Stomach (tissue), 9 donors: ENCODE measurements around the gene MATN4. TPM values are rescaled to one million over a fixed set of nuclear protein-coding genes. Genes with fewer than 3 reads are reported as not detected.

Experiments
- DNase-seq, 2 donors: peaks; one replicate each; pipeline versions ENCODE4 v3.0.0 to v3.0.0-alpha.2; 2013 to 2019
- H3K27ac ChIP-seq, 5 donors: fragments of 200-600 bp in 4 of 5; sonication (generic) in 4 of 5; one replicate each; pipeline ENCODE4 v1.5.1; 2013 to 2019; ENCODE audit warnings: mild to moderate bottlenecking in 1 of 5, moderate library complexity in 1 of 5
- H3K27me3 ChIP-seq, 3 donors: fragments of 200-600 bp; sonication (generic); one replicate each; pipeline ENCODE4 v1.5.1; 2017 to 2019; ENCODE audit warnings: mixed run types in 1 of 3
- H3K36me3 ChIP-seq, 4 donors: fragments of 200-600 bp; sonication (generic); 1 replicate in 3 of 4; 2 replicates in 1 of 4; pipeline ENCODE4 v1.5.1; 2016 to 2019
- H3K4me1 ChIP-seq, 4 donors: fragments of 200-600 bp; sonication (generic); one replicate each; pipeline ENCODE4 v1.5.1; 2016 to 2019
- H3K4me3 ChIP-seq, 4 donors: fragments of 200-600 bp; sonication (generic) in 3 of 4; one replicate each; pipeline ENCODE4 v1.5.1; 2016 to 2019; ENCODE audit warnings: mild to moderate bottlenecking in 1 of 4
- H3K9me3 ChIP-seq, 4 donors: fragments of 200-600 bp; sonication (generic); one replicate each; pipeline ENCODE4 v1.5.1; 2016 to 2019
- CTCF ChIP-seq, 7 experiments: fragments of 450-650 bp in 4 of 7; fragments of 200-600 bp in 3 of 7; sonication (generic) in 3 of 7; IDR thresholded peaks; one replicate each; pipeline ENCODE4 v1.5.1; 2016 to 2019; ENCODE audit warnings: antibody characterized with exemption in 7 of 7, control low read depth in 2 of 7, mild to moderate bottlenecking in 1 of 7
- EP300 ChIP-seq: sonication (generic); formaldehyde crosslinking; IDR thresholded peaks from one replicate; pipeline ENCODE4 v1.6.1; 2017; ENCODE audit warnings: antibody characterized with exemption
- POLR2A ChIP-seq, 4 donors: fragments of 450-650 bp; IDR thresholded peaks; one replicate each; pipeline ENCODE4 v1.6.1; 2016; ENCODE audit warnings: antibody characterized with exemption in 4 of 4, control low read depth in 2 of 4, mild to moderate bottlenecking in 1 of 4, moderate library complexity in 1 of 4
- POLR2AphosphoS5 ChIP-seq, 3 donors: sonication (generic); formaldehyde crosslinking; IDR thresholded peaks; one replicate each; pipeline ENCODE4 v1.6.1; 2016; ENCODE audit warnings: antibody characterized with exemption in 3 of 3
- WGBS, 5 donors: extraction: QIAGEN DNeasy Blood & Tissue Kit in 3 of 5; methylation state at CpG; one replicate each; pipeline versions ENCODE4 v1.1.5 to v1.1.7; 2013 to 2018; 5-methylcytosine and 5-hydroxymethylcytosine counted together
- intact Hi-C: fragments of 100-400 bp; cut with DNase I; formaldehyde crosslinking; loops from one replicate; pipeline ENCODE4 v1.15.1; 2023; ENCODE audit warnings: low total_unique reads
- polyA plus RNA-seq, 3 donors: library from polyadenylated mRNA; stranded (reverse); fragments of 200-250 nt; gene quantifications; one replicate each; pipeline ENCODE4 v1.2.3, GENCODE V29; 2013
- total RNA-seq, 5 donors: library from RNA; depleted of rRNA; stranded (reverse); fragments of >200 nt; gene quantifications; one replicate each; pipeline versions ENCODE4 v1.1.0 to v1.2.3, GENCODE V29; 2014 to 2016
- donor health status: healthy with polysubstance abuse.
- donor health status: Bipolar disorder and iron deficiency.
- donor health status: healthy.

The MATN4 gene
- total and polyA plus RNA-seq, 8 donors: 0.25 to 0.37 (median 0.30) TPM; not detected in 5

DNA sequence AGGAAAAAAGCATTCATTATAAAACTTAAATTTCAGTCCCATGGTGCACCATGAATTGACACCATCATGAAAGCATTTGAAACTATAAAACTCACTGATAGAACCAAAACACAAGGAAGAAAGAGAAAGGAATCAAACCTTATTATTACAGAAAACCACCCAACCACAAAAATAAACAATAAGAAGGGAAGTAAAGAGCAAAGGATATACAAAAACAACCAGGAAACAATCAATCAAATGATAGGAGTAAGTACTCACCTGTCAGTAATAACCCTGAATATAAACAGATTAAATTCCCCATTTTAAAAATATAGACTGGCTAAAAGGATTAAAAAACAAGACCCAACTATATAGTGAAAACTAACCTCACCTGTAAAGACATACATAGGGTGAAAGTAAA is 59.5 kb downstream of the MATN4 start:
- no peak overlapping the region for H3K4me3 ChIP-seq
- H3K36me3 ChIP-seq: no peaks in the 10 kb centered on the region
- intact Hi-C loops: no loop called here
- no peak for DNase-seq
- TF ChIP-seq CTCF (IDR thresholded peaks at IDR 0.05) (no peak), POLR2A (IDR thresholded peaks at IDR 0.05) (no peak), EP300 (no peak), POLR2AphosphoS5 (IDR thresholded peaks at IDR 0.05) (no peak)
- H3K27ac ChIP-seq: no peak overlapping the region
- peaks cover 0 to 11% (median 4%) of the 10 kb centered on the region in 4 donors for H3K4me1 ChIP-seq
- no peaks in the 10 kb centered on the region for H3K9me3 ChIP-seq
- H3K27me3 ChIP-seq: peaks cover 0 to 24% (median 0%) of the 10 kb centered on the region in 3 donors

- Histone ChIP-seq H3K27me3 (peaks cover 0 to 24% (median 0%) of the 10 kb centered on the region in 3 donors), H3K27ac (no peak overlapping the region), H3K9me3 (no peaks in the 10 kb centered on the region), H3K36me3 (no peaks in the 10 kb centered on the region), H3K4me3 (no peak overlapping the region), H3K4me1 (peaks cover 0 to 5% (median under 1%) of the 10 kb centered on the region in 4 donors)
- intact Hi-C loops: no loop called here
- DNase-seq: no peak
- TF ChIP-seq POLR2A (IDR thresholded peaks at IDR 0.05): no peak
- TF ChIP-seq CTCF (IDR thresholded peaks at IDR 0.05): no peak
- no peak for TF ChIP-seq POLR2AphosphoS5 (IDR thresholded peaks at IDR 0.05)
- no peak for TF ChIP-seq EP300
- 26 to 71% (median 56%) methylated on average over 1 of the region's 1 CpG for WGBS, 5 donors
These were observed 60.2 kb downstream of the MATN4 start for GRCh38 chr20:45247865-45248264.

- H3K36me3 ChIP-seq: no peaks in the 10 kb centered on the region
- H3K4me3 ChIP-seq: no peak overlapping the region
- H3K9me3 ChIP-seq: no peaks in the 10 kb centered on the region
- no peak overlapping the region for H3K27ac ChIP-seq
- peaks cover 0 to 6% (median 0%) of the 10 kb centered on the region in 4 donors for H3K4me1 ChIP-seq
- intact Hi-C loops: no loop called here
- no peak for DNase-seq
- WGBS, 5 donors: 36 to 53% (median 47%) methylated on average over 6 of the region's 6 CpGs
- TF ChIP-seq POLR2AphosphoS5 (IDR thresholded peaks at IDR 0.05): no peak
- no peak for TF ChIP-seq CTCF (IDR thresholded peaks at IDR 0.05)
- TF ChIP-seq POLR2A (IDR thresholded peaks at IDR 0.05): no peak
- TF ChIP-seq EP300: no peak
- peaks cover 0 to 32% (median 0%) of the 10 kb centered on the region in 3 donors for H3K27me3 ChIP-seq
These were observed 62.0 kb downstream of the MATN4 start for GRCh38 chr20:45246109-45246508.

Other genes starting within 250 kb of the MATN4 start
- gene KCNS1, start 207.2 kb downstream of the MATN4 start, total RNA-seq: not detected
- gene KCNS1, start 207.2 kb downstream of the MATN4 start, polyA plus RNA-seq: under 1 TPM in 1 of 3 donors, not detected in 2; 0.30 TPM
- not detected for gene WFDC5, start 193.1 kb downstream of the MATN4 start, total RNA-seq
- 1 to 10 TPM in 1 of 3 donors, not detected in 2; 3.7 TPM for gene WFDC5, start 193.1 kb downstream of the MATN4 start, polyA plus RNA-seq
- not detected for gene WFDC12, start 183.8 kb downstream of the MATN4 start, total RNA-seq
- gene WFDC12, start 183.8 kb downstream of the MATN4 start, polyA plus RNA-seq: under 1 TPM in 1 of 3 donors, not detected in 2; 0.15 TPM
- 10 to 100 TPM in 1 of 5 donors, 1 to 10 TPM in 2, not detected in 2; 1.6 to 90.4 (median 2.3) TPM for gene PI3, start 133.4 kb downstream of the MATN4 start, total RNA-seq
- 100 to 1,000 TPM in 1 of 3 donors, 10 to 100 TPM in 1, 1 to 10 TPM in 1; 4.0 to 172 (median 38.3) TPM for gene PI3, start 133.4 kb downstream of the MATN4 start, polyA plus RNA-seq
- gene SEMG1, start 101.3 kb downstream of the MATN4 start, total RNA-seq: not detected
- gene SEMG1, start 101.3 kb downstream of the MATN4 start, polyA plus RNA-seq: not detected
- not detected for gene SEMG2, start 86.9 kb downstream of the MATN4 start, total RNA-seq
- not detected for gene SEMG2, start 86.9 kb downstream of the MATN4 start, polyA plus RNA-seq
- gene SLPI, start 53.7 kb downstream of the MATN4 start, total RNA-seq: 100 to 1,000 TPM in 3 of 5 donors, 10 to 100 TPM in 1, 1 to 10 TPM in 1; 9.7 to 276 (median 127) TPM
- 100 to 1,000 TPM in 2 of 3 donors, 10 to 100 TPM in 1; 42.8 to 420 (median 150) TPM for gene SLPI, start 53.7 kb downstream of the MATN4 start, polyA plus RNA-seq
- gene RBPJL, start 1.5 kb downstream of the MATN4 start, total RNA-seq: 1 to 10 TPM in 1 of 5 donors, not detected in 4; 2.2 TPM
- 10 to 100 TPM in 1 of 3 donors, 1 to 10 TPM in 2; 2.7 to 10.4 (median 4.1) TPM for gene RBPJL, start 1.5 kb downstream of the MATN4 start, polyA plus RNA-seq
- 100 to 1,000 TPM in 2 of 5 donors, 10 to 100 TPM in 3; 27.4 to 343 (median 81.4) TPM for gene SDC4, start 40.1 kb upstream of the MATN4 start, total RNA-seq
- gene SDC4, start 40.1 kb upstream of the MATN4 start, polyA plus RNA-seq: 10 to 100 TPM; 29.6 to 97.3 (median 78.8) TPM
- 100 to 1,000 TPM in 1 of 5 donors, 10 to 100 TPM in 4; 16.0 to 119 (median 25.1) TPM for gene SYS1, start 54.9 kb upstream of the MATN4 start, total RNA-seq
- 10 to 100 TPM; 11.2 to 19.7 (median 18.8) TPM for gene SYS1, start 54.9 kb upstream of the MATN4 start, polyA plus RNA-seq
- gene TP53TG5, start 70.0 kb upstream of the MATN4 start, total RNA-seq: not detected
- under 1 TPM in 2 of 3 donors, not detected in 1; 0.12 to 0.33 TPM for gene TP53TG5, start 70.0 kb upstream of the MATN4 start, polyA plus RNA-seq
- 100 to 1,000 TPM in 1 of 5 donors, 10 to 100 TPM in 4; 10.6 to 131 (median 51.3) TPM for gene DBNDD2, start 100.0 kb upstream of the MATN4 start, total RNA-seq
- 10 to 100 TPM; 55.6 to 90.7 (median 77.6) TPM for gene DBNDD2, start 100.0 kb upstream of the MATN4 start, polyA plus RNA-seq
- gene PIGT, start 107.8 kb upstream of the MATN4 start, total RNA-seq: 100 to 1,000 TPM in 2 of 5 donors, 10 to 100 TPM in 3; 22.6 to 137 (median 87.2) TPM
- 10 to 100 TPM; 30.5 to 72.5 (median 45.0) TPM for gene PIGT, start 107.8 kb upstream of the MATN4 start, polyA plus RNA-seq
- 10 to 100 TPM in 2 of 5 donors, 1 to 10 TPM in 2, not detected in 1; 2.2 to 82.8 (median 37.6) TPM for gene WFDC2, start 161.5 kb upstream of the MATN4 start, total RNA-seq
- 10 to 100 TPM in 2 of 3 donors, 1 to 10 TPM in 1; 6.4 to 57.7 (median 49.0) TPM for gene WFDC2, start 161.5 kb upstream of the MATN4 start, polyA plus RNA-seq
- gene SPINT3, start 207.3 kb upstream of the MATN4 start, total RNA-seq: not detected
- gene SPINT3, start 207.3 kb upstream of the MATN4 start, polyA plus RNA-seq: not detected
- not detected for gene WFDC6, start 231.2 kb upstream of the MATN4 start, total RNA-seq
- not detected for gene WFDC6, start 231.2 kb upstream of the MATN4 start, polyA plus RNA-seq
- not detected for gene EPPIN, start 239.1 kb upstream of the MATN4 start, total RNA-seq
- gene EPPIN, start 239.1 kb upstream of the MATN4 start, polyA plus RNA-seq: not detected